Neuronal stem cell (in vitro differentiated cells): Measurements from ENCODE around the gene MYCBPAP.

Source experiments
- DNase-seq: peaks from one replicate; pipeline ENCODE4 v3.0.0-alpha.2; 2013; ENCODE audit warnings: low spot score
- H2AFZ ChIP-seq: one replicate; pipeline ENCODE4 v1.6.1; 2013; ENCODE audit warnings: mild to moderate bottlenecking, low read length, inconsistent platforms
- H2AK5ac ChIP-seq: 2 replicates; pipeline ENCODE4 v1.6.1; 2013; ENCODE audit warnings: low read depth, mild to moderate bottlenecking, inconsistent platforms, low read length, moderate library complexity, mixed read lengths
- H2BK120ac ChIP-seq: 2 replicates; pipeline ENCODE4 v1.6.1; 2013; ENCODE audit warnings: low read depth, mild to moderate bottlenecking, inconsistent platforms, low read length, moderate library complexity, mixed read lengths
- H2BK12ac ChIP-seq: one replicate; pipeline ENCODE4 v1.6.1; 2013; ENCODE audit warnings: low read length, inconsistent platforms
- H2BK15ac ChIP-seq: 2 replicates; pipeline ENCODE4 v1.6.1; 2013; ENCODE audit warnings: mild to moderate bottlenecking, low read length, inconsistent platforms, mixed read lengths
- H2BK5ac ChIP-seq: one replicate; pipeline ENCODE4 v1.6.1; 2013; ENCODE audit warnings: inconsistent platforms, mild to moderate bottlenecking, low read length, moderate library complexity
- H3K14ac ChIP-seq: one replicate; pipeline ENCODE4 v1.6.1; 2013; ENCODE audit warnings: low read length, inconsistent platforms
- H3K18ac ChIP-seq: 2 replicates; pipeline ENCODE4 v1.6.1; 2013; ENCODE audit warnings: low read length, inconsistent platforms
- H3K23ac ChIP-seq: 2 replicates; pipeline ENCODE4 v1.6.1; 2013; ENCODE audit warnings: low read depth, mild to moderate bottlenecking, mixed read lengths, low read length, inconsistent platforms; ENCODE audit not compliant: poor library complexity
- H3K27ac ChIP-seq: replicated peaks from 3 replicates; pipeline ENCODE4 v1.5.1; 2013; ENCODE audit warnings: low read length, inconsistent platforms
- H3K27me3 ChIP-seq, 3 experiments: 2 replicates each; pipeline ENCODE4 v1.6.1; 2013; ENCODE audit warnings: low read length in 3 of 3, mild to moderate bottlenecking in 2 of 3, inconsistent platforms in 1 of 3, low read depth in 1 of 3, mixed read lengths in 1 of 3, moderate library complexity in 1 of 3; ENCODE audit not compliant: control insufficient read depth in 3 of 3, insufficient read depth in 3 of 3
- H3K36me3 ChIP-seq, 2 donors: replicated peaks in 1 of 2; 2 replicates each; pipeline ENCODE4 v1.6.1; 2013; ENCODE audit warnings: low read length in 2 of 2; ENCODE audit not compliant: control insufficient read depth in 2 of 2, insufficient read depth in 2 of 2
- H3K4ac ChIP-seq: 2 replicates; pipeline ENCODE4 v1.6.1; 2013; ENCODE audit warnings: inconsistent platforms, mild to moderate bottlenecking, low read length, moderate library complexity
- H3K4me1 ChIP-seq, 2 donors: 1 replicate in 1 of 2; 2 replicates in 1 of 2; pipeline ENCODE4 v1.6.1; 2013; ENCODE audit warnings: low read length in 2 of 2, low read depth in 1 of 2; ENCODE audit not compliant: control insufficient read depth in 2 of 2, insufficient read depth in 1 of 2
- H3K4me2 ChIP-seq: one replicate; pipeline ENCODE4 v1.6.1; 2013; ENCODE audit warnings: mild to moderate bottlenecking, low read length, inconsistent platforms; ENCODE audit not compliant: insufficient read depth, poor library complexity, severe bottlenecking
- H3K4me3 ChIP-seq, 2 donors: 2 replicates each; pipeline ENCODE4 v1.5.1; 2013; ENCODE audit warnings: low read length in 2 of 2, mild to moderate bottlenecking in 2 of 2, inconsistent platforms in 1 of 2, moderate library complexity in 1 of 2
- H3K79me1 ChIP-seq: one replicate; pipeline ENCODE4 v1.6.1; 2013; ENCODE audit warnings: low read depth, mild to moderate bottlenecking, inconsistent platforms, low read length, moderate library complexity
- H3K9ac ChIP-seq: one replicate; pipeline ENCODE4 v1.6.1; 2013; ENCODE audit warnings: mild to moderate bottlenecking, low read depth, low read length, inconsistent platforms; ENCODE audit not compliant: poor library complexity
- H3K9me3 ChIP-seq, 2 donors: replicated peaks in 1 of 2; 2 replicates each; pipeline versions ENCODE3 to v1.6.1; 2013; ENCODE audit warnings: low read length in 2 of 2, mild to moderate bottlenecking in 2 of 2, inconsistent platforms in 1 of 2, low read depth in 1 of 2, mixed read lengths in 1 of 2, moderate library complexity in 1 of 2; ENCODE audit not compliant: control insufficient read depth in 2 of 2, insufficient read depth in 1 of 2
- H4K8ac ChIP-seq: one replicate; pipeline ENCODE4 v1.6.1; 2013; ENCODE audit warnings: low read depth, mild to moderate bottlenecking, inconsistent platforms, low read length, moderate library complexity
- H4K91ac ChIP-seq: one replicate; pipeline ENCODE4 v1.6.1; 2013; ENCODE audit warnings: low read length, low read depth, mild to moderate bottlenecking, inconsistent platforms; ENCODE audit not compliant: poor library complexity
- WGBS, 2 donors: extraction: QIAGEN DNeasy Blood & Tissue Kit; methylation state at CpG; one replicate each; pipeline ENCODE4 v1.1.7; 2013; ENCODE audit warnings: missing lambda C conversion rate in 2 of 2, mixed read lengths in 1 of 2; ENCODE audit not compliant: insufficient read length in 2 of 2, insufficient replicate concordance in 1 of 2; ENCODE audit errors: extremely low coverage in 2 of 2; 5-methylcytosine and 5-hydroxymethylcytosine counted together

The MYCBPAP gene

GRCh38 chr17:50527949-50528474 lies 19.8 kb downstream of the MYCBPAP start:
- no CpG with 5 or more reads among the region's 4 CpGs for WGBS, 2 donors
- Histone ChIP-seq H3K9me3 (no peaks in the 10 kb centered on the region), H4K8ac (no peak overlapping the region), H2AFZ (no peak overlapping the region), H2BK5ac (no peak overlapping the region), H3K79me1 (no peaks in the 10 kb centered on the region), H4K91ac (no peak overlapping the region), H3K36me3 (no peaks in the 10 kb centered on the region), H3K27ac (no peak overlapping the region), H3K9ac (peak overlapping the region; percentile 13), H3K4ac (no peak overlapping the region), H2AK5ac (peak overlapping the region; percentile 82), H3K27me3 (peaks cover 0 to 60% (median 7%) of the 10 kb centered on the region in 3 experiments), H2BK120ac (no peak overlapping the region), H2BK12ac (no peak overlapping the region), H3K23ac (no peak overlapping the region), H2BK15ac (no peak overlapping the region), H3K4me1 (peaks cover 11 to 15% of the 10 kb centered on the region in 2 donors), H3K4me3 (no peak overlapping the region), H3K14ac (no peak overlapping the region), H3K4me2 (no peak overlapping the region), H3K18ac (no peak overlapping the region)
- DNase-seq = no peak

GRCh38 chr17:50529849-50530248 lies 21.6 kb downstream of the MYCBPAP start:
- no peak overlapping the region for H3K4me2 ChIP-seq
- H3K9ac ChIP-seq = no peak overlapping the region
- no peak overlapping the region for H2BK120ac ChIP-seq
- H2BK12ac ChIP-seq = no peak overlapping the region
- H3K4me3 ChIP-seq = no peak overlapping the region
- no peaks in the 10 kb centered on the region for H3K36me3 ChIP-seq
- H4K91ac ChIP-seq = no peak overlapping the region
- no peak overlapping the region for H2AK5ac ChIP-seq
- WGBS, 2 donors = no CpG with 5 or more reads among the region's 7 CpGs
- no peaks in the 10 kb centered on the region for H3K9me3 ChIP-seq
- H3K27me3 ChIP-seq = peaks cover 2 to 66% (median 25%) of the 10 kb centered on the region in 3 experiments
- no peak overlapping the region for H2BK5ac ChIP-seq
- no peak overlapping the region for H3K14ac ChIP-seq
- no peak overlapping the region for H4K8ac ChIP-seq
- no peak overlapping the region for H2AFZ ChIP-seq
- H3K23ac ChIP-seq = no peak overlapping the region
- no peak overlapping the region for H2BK15ac ChIP-seq
- no peak overlapping the region for H3K27ac ChIP-seq
- H3K79me1 ChIP-seq = no peaks in the 10 kb centered on the region
- peaks cover 21 to 29% of the 10 kb centered on the region in 2 donors for H3K4me1 ChIP-seq
- H3K4ac ChIP-seq = no peak overlapping the region
- H3K18ac ChIP-seq = no peak overlapping the region
- no peak for DNase-seq

- Histone ChIP-seq H4K8ac (no peak overlapping the region), H3K79me1 (no peaks in the 10 kb centered on the region), H2BK5ac (no peak overlapping the region), H3K14ac (no peak overlapping the region), H2AK5ac (no peak overlapping the region), H3K27ac (no peak overlapping the region), H2AFZ (no peak overlapping the region), H3K4me3 (no peak overlapping the region), H2BK120ac (no peak overlapping the region), H2BK12ac (no peak overlapping the region), H3K9me3 (no peaks in the 10 kb centered on the region), H3K9ac (no peak overlapping the region), H3K4me1 (peaks cover 21 to 29% of the 10 kb centered on the region in 2 donors), H4K91ac (no peak overlapping the region), H3K4ac (no peak overlapping the region), H3K4me2 (no peak overlapping the region), H3K23ac (no peak overlapping the region), H3K18ac (peak overlapping the region; percentile 11), H2BK15ac (no peak overlapping the region), H3K36me3 (no peaks in the 10 kb centered on the region), H3K27me3 (peaks cover 2 to 79% (median 26%) of the 10 kb centered on the region in 3 experiments)
- WGBS, 2 donors = no CpG with 5 or more reads among the region's 6 CpGs
- no peak for DNase-seq
Observed at GRCh38 chr17:50531428-50532025, 23.3 kb downstream of the MYCBPAP start.

GRCh38 chr17:50532452-50533024 lies 24.3 kb downstream of the MYCBPAP start, which contains the start of gene EPN3:
Gene EPN3, plus strand, starts transcription at chr17:50532735. Its CDS starts 3,822 bp downstream, at chr17:50536557.
- H4K91ac ChIP-seq = no peak within 1 kb of the TSS
- H3K18ac ChIP-seq = peak within 1 kb of the TSS; percentile 87
- no peak for DNase-seq
- peak within 1 kb of the TSS; percentile 94 for H3K14ac ChIP-seq
- H3K36me3 ChIP-seq = no peaks in the 10 kb centered on the region
- no peak within 1 kb of the TSS for H3K4ac ChIP-seq
- no peak within 1 kb of the TSS for H2BK120ac ChIP-seq
- H3K79me1 ChIP-seq = no peaks in the 10 kb centered on the region
- H3K27ac ChIP-seq = no peak within 1 kb of the TSS
- peaks cover 2 to 79% (median 26%) of the 10 kb centered on the region in 3 experiments for H3K27me3 ChIP-seq
- no CpG with 5 or more reads among the region's 21 CpGs for WGBS, 2 donors
- H2BK12ac ChIP-seq = peak within 1 kb of the TSS; percentile 93
- H2BK15ac ChIP-seq = peak within 1 kb of the TSS; percentile 93
- peak within 1 kb of the TSS; percentile 81 for H2AK5ac ChIP-seq
- H4K8ac ChIP-seq = no peak within 1 kb of the TSS
- peak within 1 kb of the TSS; percentile 82 for H3K9ac ChIP-seq
- H3K4me3 ChIP-seq = peak within 1 kb of the TSS in 1 of 2 donors; percentile 33
- H3K9me3 ChIP-seq = no peaks in the 10 kb centered on the region
- peak within 1 kb of the TSS; percentile 87 for H3K23ac ChIP-seq
- H2AFZ ChIP-seq = peak within 1 kb of the TSS; percentile 64
- H2BK5ac ChIP-seq = peak within 1 kb of the TSS; percentile 4
- peaks cover 21 to 27% of the 10 kb centered on the region in 2 donors for H3K4me1 ChIP-seq
- peak within 1 kb of the TSS; percentile 93 for H3K4me2 ChIP-seq
